GM19035 (cell line): ENCODE data around the gene SEC22C.
"Not testable (repeated sequence)": the region's sequence is repeated elsewhere in the genome, so short reads cannot be mapped to it uniquely, and the experiment has no call there.

Experiments
- ATAC-seq: cut with Tn5 transposase; IDR thresholded peaks from one replicate; pipeline ENCODE4 v1.9.1; 2021; ENCODE audit not compliant: unreplicated experiment

SEC22C gene

GRCh38 chr3:42581400-42581708 lies 413 bp downstream of the SEC22C start:
- no peak for ATAC-seq

- ATAC-seq = not testable (repeated sequence)
These were observed 2.4 kb downstream of the SEC22C start for GRCh38 chr3:42579346-42579745.

- no peak for ATAC-seq
These were observed 3.7 kb downstream of the SEC22C start for GRCh38 chr3:42578054-42578453.

- no peak for ATAC-seq
These were observed 6.5 kb downstream of the SEC22C start for GRCh38 chr3:42575137-42575741.

- ATAC-seq = no peak
These were observed 9.5 kb downstream of the SEC22C start for GRCh38 chr3:42572278-42572677.

GRCh38 chr3:42569593-42570142 lies 12.1 kb downstream of the SEC22C start:
- no peak for ATAC-seq

- ATAC-seq = no peak
These were observed 19.5 kb downstream of the SEC22C start for GRCh38 chr3:42562047-42562907.

GRCh38 chr3:42557854-42558253 lies 23.9 kb downstream of the SEC22C start:
- no peak for ATAC-seq

GRCh38 chr3:42556817-42557216 lies 24.9 kb downstream of the SEC22C start:
- not testable (repeated sequence) for ATAC-seq

GRCh38 chr3:42556089-42556632 lies 25.6 kb downstream of the SEC22C start:
- ATAC-seq = peak; percentile 73

- ATAC-seq = no peak
These were observed 28.9 kb downstream of the SEC22C start for GRCh38 chr3:42552830-42553229.

GRCh38 chr3:42550250-42550649 lies 31.5 kb downstream of the SEC22C start:
- ATAC-seq = no peak

- ATAC-seq = no peak
These were observed 32.6 kb downstream of the SEC22C start for GRCh38 chr3:42549131-42549530.

- ATAC-seq = no peak
These were observed 34.3 kb downstream of the SEC22C start for GRCh38 chr3:42547401-42547945.

GRCh38 chr3:42546691-42547213 lies 35.0 kb downstream of the SEC22C start:
- no peak for ATAC-seq

- no peak for ATAC-seq
These were observed 36.4 kb downstream of the SEC22C start for GRCh38 chr3:42545284-42545900.

GRCh38 chr3:42544492-42545283 lies 37.1 kb downstream of the SEC22C start:
- no peak for ATAC-seq

- no peak for ATAC-seq
These were observed 40.7 kb downstream of the SEC22C start for GRCh38 chr3:42541079-42541478.

GRCh38 chr3:42539871-42540714 lies 41.7 kb downstream of the SEC22C start:
- ATAC-seq = peak; percentile 65
